Measurements from ENCODE around the gene L3HYPDH. TPM values are rescaled to one million over a fixed set of nuclear protein-coding genes. Genes with fewer than 3 reads are reported as not detected.

The L3HYPDH gene
- total RNA-seq, 1 donor from 2014 or later, result 21.1 TPM

GRCh38 chr14:59483363-59483762 is 845 bp downstream of the L3HYPDH start:
- TF ChIP-seq CTCF (IDR thresholded peaks at IDR 0.05; ENCODE audit: insufficient read depth, low read length, poor library complexity, severe bottlenecking), result no peak
- Histone ChIP-seq H3K36me3 (ENCODE audit: control insufficient read depth, insufficient read depth, low read length) (no peaks in the 10 kb centered on the region), H3K27me3 (ENCODE audit: control insufficient read depth, insufficient read depth, low read length) (no peaks in the 10 kb centered on the region), H3K4me3 (ENCODE audit: low read depth, low read length) (peak overlapping the region; percentile 83)
- DNase-seq (ENCODE audit: low read depth), result peak; percentile 38

GRCh38 chr14:59482541-59483331 is 1.5 kb downstream of the L3HYPDH start:
- Histone ChIP-seq H3K36me3 (ENCODE audit: control insufficient read depth, insufficient read depth, low read length) (no peaks in the 10 kb centered on the region), H3K27me3 (ENCODE audit: control insufficient read depth, insufficient read depth, low read length) (no peaks in the 10 kb centered on the region), H3K4me3 (ENCODE audit: low read depth, low read length) (peak overlapping the region; percentile 83)
- DNase-seq (ENCODE audit: low read depth), result peak; percentile 91
- TF ChIP-seq CTCF (IDR thresholded peaks at IDR 0.05; ENCODE audit: insufficient read depth, low read length, poor library complexity, severe bottlenecking), result no peak

GRCh38 chr14:59481871-59482540 is 2.2 kb downstream of the L3HYPDH start:
- Histone ChIP-seq H3K36me3 (ENCODE audit: control insufficient read depth, insufficient read depth, low read length) (no peaks in the 10 kb centered on the region), H3K27me3 (ENCODE audit: control insufficient read depth, insufficient read depth, low read length) (no peaks in the 10 kb centered on the region), H3K4me3 (ENCODE audit: low read depth, low read length) (peak overlapping the region; percentile 83)
- DNase-seq (ENCODE audit: low read depth), result no peak
- TF ChIP-seq CTCF (IDR thresholded peaks at IDR 0.05; ENCODE audit: insufficient read depth, low read length, poor library complexity, severe bottlenecking), result no peak

GRCh38 chr14:59481407-59481806 is 2.8 kb downstream of the L3HYPDH start:
- no peaks in the 10 kb centered on the region for H3K27me3 ChIP-seq (ENCODE audit: control insufficient read depth, insufficient read depth, low read length)
- no peak overlapping the region for H3K4me3 ChIP-seq (ENCODE audit: low read depth, low read length)
- DNase-seq (ENCODE audit: low read depth), result no peak
- no peaks in the 10 kb centered on the region for H3K36me3 ChIP-seq (ENCODE audit: control insufficient read depth, insufficient read depth, low read length)
- TF ChIP-seq CTCF (IDR thresholded peaks at IDR 0.05; ENCODE audit: insufficient read depth, low read length, poor library complexity, severe bottlenecking), result no peak

GRCh38 chr14:59480166-59480565 is 4.0 kb downstream of the L3HYPDH start:
- no peak for DNase-seq (ENCODE audit: low read depth)
- Histone ChIP-seq H3K27me3 (ENCODE audit: control insufficient read depth, insufficient read depth, low read length) (no peaks in the 10 kb centered on the region), H3K36me3 (ENCODE audit: control insufficient read depth, insufficient read depth, low read length) (no peaks in the 10 kb centered on the region), H3K4me3 (ENCODE audit: low read depth, low read length) (no peak overlapping the region)
- no peak for TF ChIP-seq CTCF (IDR thresholded peaks at IDR 0.05; ENCODE audit: insufficient read depth, low read length, poor library complexity, severe bottlenecking)
